Mesendoderm (in vitro differentiated cells): ENCODE data around the gene PI4K2A.

ENCODE experiments used
- DNase-seq: peaks from one replicate; pipeline ENCODE4 v3.0.0; 2013
- H2AK5ac ChIP-seq: 2 replicates; pipeline ENCODE4 v1.6.1; 2013; ENCODE audit warnings: low read length, inconsistent platforms
- H2BK120ac ChIP-seq: 2 replicates; pipeline ENCODE4 v1.6.1; 2013; ENCODE audit warnings: low read depth, mild to moderate bottlenecking, low read length, moderate library complexity, mixed read lengths
- H2BK15ac ChIP-seq: replicated peaks from 2 replicates; pipeline ENCODE4 v1.6.1; 2013; ENCODE audit warnings: low read depth, mild to moderate bottlenecking, moderate library complexity
- H2BK5ac ChIP-seq: 2 replicates; pipeline ENCODE4 v1.6.1; 2013; ENCODE audit warnings: low read length, inconsistent platforms
- H3K18ac ChIP-seq: 2 replicates; pipeline ENCODE4 v1.6.1; 2013; ENCODE audit warnings: mild to moderate bottlenecking, low read length, mixed read lengths
- H3K23ac ChIP-seq: one replicate; pipeline ENCODE4 v1.6.1; 2013; ENCODE audit warnings: low read length
- H3K27ac ChIP-seq: 2 replicates; pipeline ENCODE4 v1.5.1; 2013; ENCODE audit warnings: low read depth, mild to moderate bottlenecking, inconsistent platforms, low read length, moderate library complexity
- H3K27me3 ChIP-seq: 2 replicates; pipeline ENCODE4 v1.6.1; 2013; ENCODE audit warnings: low read length, control low read depth, mild to moderate bottlenecking, inconsistent platforms; ENCODE audit not compliant: insufficient read depth, poor library complexity
- H3K36me3 ChIP-seq: 2 replicates; pipeline ENCODE4 v1.6.1; 2013; ENCODE audit warnings: low read length, inconsistent platforms; ENCODE audit not compliant: control insufficient read depth, insufficient read depth
- H3K4ac ChIP-seq: one replicate; pipeline ENCODE4 v1.6.1; 2013; ENCODE audit warnings: low read depth, mild to moderate bottlenecking, low read length, moderate library complexity
- H3K4me1 ChIP-seq: 2 replicates; pipeline ENCODE4 v1.6.1; 2013; ENCODE audit warnings: low read depth, low read length, inconsistent platforms; ENCODE audit not compliant: control insufficient read depth
- H3K4me2 ChIP-seq: 2 replicates; pipeline ENCODE4 v1.6.1; 2013; ENCODE audit warnings: low read length
- H3K4me3 ChIP-seq: 2 replicates; pipeline ENCODE4 v1.5.1; 2013; ENCODE audit warnings: mild to moderate bottlenecking, low read length
- H3K56ac ChIP-seq: one replicate; pipeline ENCODE4 v1.6.1; 2013; ENCODE audit warnings: low read length
- H3K79me1 ChIP-seq: 2 replicates; pipeline ENCODE4 v1.6.1; 2013; ENCODE audit warnings: low read length, inconsistent platforms
- H3K79me2 ChIP-seq: 2 replicates; pipeline ENCODE4 v1.6.1; 2013; ENCODE audit warnings: mild to moderate bottlenecking, low read length; ENCODE audit not compliant: control insufficient read depth, insufficient read depth
- H3K9ac ChIP-seq: 2 replicates; pipeline ENCODE4 v1.6.1; 2013; ENCODE audit warnings: low read length, inconsistent platforms
- H4K5ac ChIP-seq: one replicate; pipeline ENCODE4 v1.6.1; 2013; ENCODE audit warnings: low read length
- H4K8ac ChIP-seq: one replicate; pipeline ENCODE4 v1.6.1; 2013; ENCODE audit warnings: low read depth, mild to moderate bottlenecking, control low read depth, low read length, moderate library complexity
- WGBS: extraction: QIAGEN DNeasy Blood & Tissue Kit; methylation state at CpG from one replicate; pipeline ENCODE4 v1.1.7; 2013; ENCODE audit warnings: low lambda C conversion rate, missing lambda C conversion rate; ENCODE audit not compliant: insufficient coverage; ENCODE audit errors: extremely low coverage; 5-methylcytosine and 5-hydroxymethylcytosine counted together

Gene PI4K2A

GRCh38 chr10:97724341-97724941 is 84.0 kb downstream of the PI4K2A start:
- Histone ChIP-seq H2AK5ac (no peak overlapping the region), H2BK15ac (no peak overlapping the region), H3K23ac (no peak overlapping the region), H3K27ac (no peak overlapping the region), H4K5ac (no peak overlapping the region), H2BK5ac (no peak overlapping the region), H3K4me1 (peaks cover 1% of the 10 kb centered on the region), H4K8ac (no peak overlapping the region), H3K4ac (no peak overlapping the region), H3K36me3 (no peaks in the 10 kb centered on the region), H3K27me3 (no peaks in the 10 kb centered on the region), H3K18ac (no peak overlapping the region), H3K56ac (no peak overlapping the region), H3K9ac (no peak overlapping the region), H3K79me2 (no peaks in the 10 kb centered on the region), H3K4me2 (no peak overlapping the region), H2BK120ac (no peak overlapping the region), H3K79me1 (no peaks in the 10 kb centered on the region), H3K4me3 (no peak overlapping the region)
- WGBS: no CpG with 5 or more reads among the region's 5 CpGs
- no peak for DNase-seq
